Fibroblast of gingiva (primary cell): Measurements from ENCODE around the gene RPL28.
"Not testable (repeated sequence)": the region's sequence is repeated elsewhere in the genome, so short reads cannot be mapped to it uniquely, and the experiment has no call there.

Experiments used
- DNase-seq: peaks from one replicate; pipeline ENCODE4 v3.0.0-alpha.2; 2011; ENCODE audit warnings: low read depth

RPL28 gene

DNA sequence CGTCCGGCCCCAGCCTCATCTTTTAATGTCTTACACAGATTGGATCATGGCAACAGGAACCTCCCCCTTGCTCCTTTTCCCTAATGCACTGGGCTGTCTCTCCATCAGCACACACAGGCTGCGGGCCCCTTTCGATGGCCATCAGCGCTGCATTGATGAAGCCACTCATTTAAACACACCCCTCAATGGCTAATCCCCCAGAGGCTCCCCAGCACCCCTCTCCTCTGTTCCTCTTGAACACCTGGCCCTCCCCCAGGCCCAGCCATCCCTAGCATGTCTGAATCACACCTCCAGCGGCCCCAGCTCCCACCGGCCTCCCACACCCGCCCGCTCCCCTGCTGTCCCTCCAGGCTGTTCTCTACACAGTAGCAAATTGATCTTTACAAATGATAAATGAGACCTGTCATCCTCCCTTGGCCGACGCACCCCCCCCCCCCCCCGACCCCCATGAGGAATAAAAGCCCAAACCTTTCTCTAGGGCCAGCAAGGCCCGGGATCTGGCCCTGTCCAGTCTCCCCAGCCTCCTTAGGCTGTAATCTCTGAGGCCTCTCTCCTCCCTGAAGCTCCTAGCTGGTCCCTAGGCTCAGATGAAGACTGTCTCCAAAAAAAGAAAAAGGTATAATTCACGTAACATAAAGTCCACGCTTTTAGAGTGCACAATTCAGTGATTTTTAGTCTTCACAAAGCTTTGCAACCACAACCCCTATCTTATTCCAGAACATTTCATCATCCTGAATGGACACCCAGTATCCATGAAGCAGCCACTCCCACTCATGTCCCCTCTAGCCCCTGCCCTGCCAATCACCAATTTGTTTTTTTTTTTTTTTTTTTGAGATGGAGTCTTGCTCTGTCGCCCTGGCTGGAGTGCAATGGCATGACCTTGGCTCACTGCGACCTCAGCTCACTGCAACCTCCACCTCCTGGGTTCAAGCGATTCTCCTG is 7.4 kb downstream of the RPL28 start:
- DNase-seq = no peak

DNA sequence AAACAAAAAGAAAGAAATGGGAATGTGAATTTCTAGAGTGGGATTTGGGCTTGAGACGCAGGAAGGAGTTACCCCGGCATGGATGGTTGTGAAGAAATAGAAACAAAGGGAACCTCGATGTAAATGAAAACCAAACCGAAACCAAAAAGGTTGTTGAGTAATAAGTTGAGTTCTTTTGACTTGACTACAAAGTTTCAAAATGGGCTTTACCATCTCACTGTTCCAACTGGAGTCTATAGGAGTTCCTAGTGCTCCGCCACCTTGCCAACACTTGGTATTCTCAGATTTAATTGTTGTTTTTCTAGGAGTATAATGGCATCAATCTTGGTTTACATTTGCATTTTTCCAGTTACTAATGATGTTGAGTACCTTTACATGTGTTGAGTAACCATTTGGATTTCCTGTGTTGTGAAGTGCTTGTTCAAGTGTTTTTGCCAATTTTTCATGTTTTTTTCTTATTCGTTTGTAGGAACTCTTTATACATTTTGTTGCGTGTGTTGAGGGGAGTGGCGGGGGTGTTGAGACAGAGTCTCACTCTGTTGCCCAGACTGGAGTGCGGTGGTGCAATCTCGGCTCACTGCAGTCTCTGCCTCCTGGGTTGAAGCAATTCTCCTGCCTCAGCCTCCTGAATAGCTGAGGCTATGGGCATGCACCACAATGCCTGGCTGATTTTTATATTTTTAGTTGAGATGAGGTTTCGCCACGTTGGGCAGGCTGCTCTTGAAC is 12.6 kb downstream of the RPL28 start:
- DNase-seq = no peak

DNA sequence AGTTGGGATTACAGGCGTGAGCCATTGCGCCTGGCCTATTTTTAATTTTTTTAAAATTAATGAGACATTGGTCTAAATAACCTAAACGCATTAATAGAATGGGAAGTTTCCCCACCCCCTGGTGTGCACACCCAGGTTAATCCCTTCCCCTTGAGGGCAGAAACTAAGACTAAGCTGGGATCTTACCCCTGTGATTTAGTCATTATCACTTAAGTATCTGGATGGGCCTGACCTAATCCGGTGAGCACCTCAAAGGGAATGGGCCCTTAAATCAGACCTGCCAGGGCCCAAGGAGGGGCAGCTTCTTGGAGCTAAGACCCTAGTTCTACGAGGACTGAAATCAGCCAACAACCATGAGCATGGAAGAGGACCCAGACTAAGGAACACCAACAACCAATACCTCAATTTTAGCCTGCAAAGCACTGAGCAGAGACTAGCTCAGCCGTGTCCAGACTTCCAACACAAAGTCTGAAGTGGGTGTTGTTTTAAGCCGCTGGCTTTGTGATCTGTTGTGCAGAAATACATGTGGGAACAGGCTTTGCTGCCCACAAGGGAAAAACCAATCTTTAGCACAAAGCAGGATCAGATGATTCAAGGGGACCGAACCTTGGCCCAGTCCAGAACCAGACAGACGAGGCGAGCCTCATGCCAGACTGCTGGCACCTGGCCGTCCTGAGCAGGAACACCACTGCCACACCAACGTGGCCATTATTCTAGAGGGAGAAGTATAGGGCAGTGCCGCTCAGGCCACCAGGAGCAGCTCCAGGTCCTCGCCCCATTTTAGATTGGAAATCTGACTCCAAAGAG is 14.8 kb downstream of the RPL28 start:
- DNase-seq = no peak

DNA sequence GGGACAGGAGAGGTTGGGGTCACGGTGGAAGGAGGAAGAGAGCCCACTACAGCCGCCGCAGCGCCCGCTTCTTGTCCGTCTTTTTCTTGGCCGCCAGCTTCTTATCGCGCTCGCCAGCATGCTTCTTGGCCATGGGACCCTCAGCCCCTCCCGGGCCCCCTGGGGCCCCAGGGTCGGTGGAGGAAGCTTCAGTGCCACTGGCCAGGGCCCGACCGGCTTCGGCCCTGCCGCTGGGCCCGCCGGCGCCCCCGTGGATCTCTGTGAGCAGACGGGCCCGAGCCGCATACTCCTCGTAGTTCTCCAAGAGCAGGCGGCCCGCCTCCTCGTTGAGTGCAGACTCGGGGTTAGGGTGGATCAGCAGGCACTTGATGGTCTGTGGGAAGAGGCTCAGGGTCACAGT is 15.7 kb downstream of the RPL28 start:
- DNase-seq = not testable (repeated sequence)

- DNase-seq = no peak
These were observed 16.8 kb downstream of the RPL28 start for GRCh38 chr19:55402509-55402908.

- DNase-seq = no peak
These were observed 19.9 kb downstream of the RPL28 start for GRCh38 chr19:55405638-55406037.

DNA sequence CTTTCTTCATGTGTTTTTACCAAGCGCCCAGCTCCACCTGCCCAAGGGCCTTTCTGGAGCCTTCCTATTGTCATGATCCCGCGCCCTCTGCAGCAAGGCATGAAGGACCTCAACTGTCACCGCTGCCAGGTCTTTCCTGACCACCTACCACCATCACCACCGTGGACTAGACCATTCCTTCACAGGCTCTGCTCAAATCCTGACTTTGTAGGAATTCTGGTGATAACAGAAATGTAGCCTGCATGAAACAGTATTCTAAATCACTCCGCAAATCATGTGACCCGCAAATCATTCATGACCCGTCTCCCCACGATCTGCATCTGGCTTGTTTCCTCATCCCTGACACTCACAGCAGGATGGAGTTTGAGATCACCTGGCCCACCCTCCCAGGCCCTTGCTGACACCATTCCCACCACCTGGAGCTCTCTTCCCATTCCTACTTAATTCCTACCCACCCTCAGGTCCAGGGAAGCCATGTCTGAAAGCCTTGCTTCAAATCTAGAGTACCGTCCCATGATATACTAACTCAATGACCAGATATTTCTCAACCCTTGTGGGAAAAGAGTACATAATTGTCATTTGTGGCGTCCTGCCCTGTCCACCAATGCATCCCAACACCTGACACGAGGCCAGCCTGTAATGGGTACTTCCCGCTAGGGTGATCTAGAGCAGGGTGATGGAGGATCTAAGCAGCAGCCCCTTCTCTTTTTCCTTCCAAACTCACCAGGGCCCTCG is 20.5 kb downstream of the RPL28 start:
- DNase-seq = no peak

- peak; percentile 39 for DNase-seq
These were observed 21.3 kb downstream of the RPL28 start for GRCh38 chr19:55406826-55407549.

- DNase-seq = not testable (repeated sequence)
These were observed 21.7 kb downstream of the RPL28 start, which contains the start of gene UBE2S for GRCh38 chr19:55407550-55407799. TSS of gene UBE2S (minus strand) at chr19:55407788. CDS start at chr19:55407589, 199 bp downstream.

GRCh38 chr19:55407800-55408532 is 22.2 kb downstream of the RPL28 start:
- peak; percentile 99 for DNase-seq

DNA sequence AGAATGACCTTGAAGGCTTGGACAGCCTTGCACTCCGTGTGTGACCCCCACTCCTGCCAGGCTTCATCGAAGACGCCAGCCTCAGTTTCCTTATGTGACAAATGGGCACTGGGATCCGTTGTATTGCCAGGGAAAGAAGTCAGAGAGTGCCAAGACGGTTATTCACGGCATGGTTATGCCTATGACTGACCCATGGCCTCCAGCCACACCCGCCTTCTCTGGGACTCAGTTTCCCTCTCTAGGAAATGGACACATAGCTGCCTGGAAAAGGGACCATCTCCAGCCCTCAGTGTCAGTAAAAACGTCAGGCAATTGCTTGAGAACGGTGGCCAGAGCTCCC is 22.8 kb downstream of the RPL28 start:
- no peak for DNase-seq

DNA sequence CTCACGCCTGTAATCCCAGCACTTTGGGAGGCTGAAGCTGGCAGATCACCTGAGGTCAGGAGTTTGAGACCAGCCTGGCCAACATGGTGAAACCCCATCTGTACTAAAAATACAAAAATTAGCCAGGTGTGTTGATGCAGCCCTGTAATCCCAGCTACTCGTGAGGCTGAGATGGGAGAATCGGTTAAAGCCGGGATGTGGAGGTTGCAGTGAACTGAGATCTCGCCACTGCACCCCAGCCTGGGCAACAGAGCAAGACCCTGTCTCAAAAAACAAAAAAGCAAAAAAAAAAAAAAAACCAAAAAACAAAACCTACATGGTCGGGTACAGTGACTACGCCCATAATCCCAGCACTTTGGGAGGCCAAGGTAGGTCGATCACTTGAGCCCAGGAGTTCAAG is 23.4 kb downstream of the RPL28 start:
- not testable (repeated sequence) for DNase-seq

DNA sequence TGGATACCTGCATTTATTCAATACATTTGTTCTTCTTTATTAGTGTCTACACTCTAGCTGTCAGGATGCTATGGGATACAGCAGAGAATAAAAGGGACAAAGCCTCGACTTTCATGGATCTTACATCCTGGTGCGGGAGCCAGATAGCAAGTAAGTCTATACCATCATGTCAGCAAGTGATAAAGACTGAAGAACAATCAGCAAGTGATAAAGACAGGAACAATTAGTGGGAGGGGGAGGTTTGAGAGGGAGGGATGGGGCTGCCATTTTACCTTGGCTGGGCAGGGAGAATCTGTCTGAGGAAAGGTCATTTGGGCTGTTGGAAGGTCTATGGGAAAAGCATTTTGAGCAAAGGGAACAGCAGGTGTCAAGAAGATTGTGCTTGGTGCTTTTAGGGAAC is 24.4 kb downstream of the RPL28 start:
- DNase-seq = no peak

DNA sequence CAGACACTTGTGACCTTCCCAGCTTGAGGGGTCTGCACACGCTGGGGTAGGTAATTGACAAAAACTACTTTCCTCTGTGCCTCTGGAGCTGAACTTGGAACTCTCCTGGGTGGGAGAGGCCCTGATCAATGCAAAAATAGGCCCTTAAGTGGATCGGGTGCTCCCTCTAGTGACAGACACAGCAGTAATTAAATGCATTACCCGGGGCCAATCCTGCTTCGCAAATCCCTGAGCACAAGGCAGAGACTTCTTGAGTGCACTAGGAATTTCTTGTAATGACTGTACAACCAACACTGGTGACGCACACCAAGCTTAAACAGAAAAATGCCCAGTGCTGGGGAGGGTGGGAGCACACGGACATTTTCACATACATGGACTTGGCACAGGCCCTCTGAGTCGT is 32.5 kb downstream of the RPL28 start:
- peak; percentile 71 for DNase-seq

- DNase-seq = no peak
These were observed 33.4 kb downstream of the RPL28 start for GRCh38 chr19:55419103-55419502.

DNA sequence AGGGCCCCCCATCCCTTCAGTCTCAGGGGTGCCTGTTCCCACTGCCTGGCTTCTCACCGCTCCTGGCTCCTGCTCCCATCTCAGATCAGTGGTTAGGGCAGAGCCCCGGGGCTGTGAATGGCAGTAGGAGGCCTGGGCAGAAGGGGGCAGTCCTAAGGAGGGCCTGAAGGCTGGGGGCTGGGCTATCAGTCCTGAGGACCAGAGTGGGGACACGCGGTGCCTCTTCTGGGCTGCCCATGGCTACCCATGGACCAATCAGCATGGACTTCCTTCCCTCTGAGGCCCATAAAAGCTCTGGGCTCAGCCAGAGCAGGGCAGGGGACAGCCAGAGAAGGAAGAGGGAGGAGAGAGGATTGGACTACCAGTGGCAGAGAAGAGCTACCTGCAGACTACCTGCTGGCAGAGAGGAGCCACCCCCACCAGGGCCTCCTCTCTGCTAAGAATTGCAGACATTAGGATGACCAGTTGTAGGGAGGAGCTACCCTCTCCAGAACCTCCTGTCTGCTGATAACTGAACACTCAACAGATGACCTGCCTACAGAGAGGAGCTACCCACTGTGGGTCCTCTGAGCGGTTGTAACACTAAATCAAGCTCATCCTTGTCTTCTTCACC is 34.0 kb downstream of the RPL28 start:
- no peak for DNase-seq

GRCh38 chr19:55421281-55421680 is 35.5 kb downstream of the RPL28 start:
- DNase-seq = not testable (repeated sequence)

DNA sequence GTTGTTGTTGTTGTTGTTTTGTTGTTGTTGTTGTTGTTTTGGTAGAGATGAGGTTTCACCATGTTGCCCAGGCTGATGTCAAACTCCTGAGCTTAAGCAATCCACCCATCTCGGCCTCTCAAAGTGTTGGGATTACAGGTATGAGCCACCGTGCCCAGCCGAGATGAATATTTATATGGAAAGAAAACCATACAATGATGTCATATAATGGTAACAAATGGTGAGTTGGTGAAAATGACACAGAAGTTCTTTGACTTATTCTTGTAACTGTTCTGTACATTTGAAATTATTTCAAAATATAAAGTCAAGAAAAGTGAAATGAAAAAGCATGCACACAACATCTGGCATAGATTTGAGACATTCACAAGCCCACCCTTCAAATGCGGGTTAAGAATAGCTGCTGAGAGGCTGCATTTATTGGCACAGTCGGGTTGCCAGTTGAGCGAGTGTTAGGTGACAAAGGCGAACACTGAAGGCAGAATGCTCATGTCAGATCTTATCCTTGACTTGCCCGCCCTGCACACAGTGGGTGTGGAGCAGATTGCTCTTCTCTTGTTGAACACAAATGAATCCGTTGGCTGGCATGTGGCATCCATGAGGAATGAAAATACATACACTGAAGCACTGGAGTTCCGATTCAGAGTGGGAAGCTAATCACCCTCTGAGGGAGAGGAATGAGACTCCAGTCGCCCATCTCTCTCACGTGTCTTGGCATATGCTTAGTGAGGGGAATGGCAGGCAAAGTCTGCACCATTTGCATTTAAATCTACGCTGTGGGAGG is 37.7 kb downstream of the RPL28 start:
- DNase-seq = no peak

GRCh38 chr19:55424518-55424917 is 38.8 kb downstream of the RPL28 start:
- DNase-seq = no peak
